GM19023 (cell line): ENCODE results near the gene URI1.
"Not testable (repeated sequence)": the region's sequence is repeated elsewhere in the genome, so short reads cannot be mapped to it uniquely, and the experiment has no call there.

Experiments
- ATAC-seq: cut with Tn5 transposase; IDR thresholded peaks from one replicate; pipeline ENCODE4 v1.9.1; 2021; ENCODE audit warnings: mild to moderate bottlenecking, moderate library complexity; ENCODE audit not compliant: unreplicated experiment

The URI1 gene, protein sequence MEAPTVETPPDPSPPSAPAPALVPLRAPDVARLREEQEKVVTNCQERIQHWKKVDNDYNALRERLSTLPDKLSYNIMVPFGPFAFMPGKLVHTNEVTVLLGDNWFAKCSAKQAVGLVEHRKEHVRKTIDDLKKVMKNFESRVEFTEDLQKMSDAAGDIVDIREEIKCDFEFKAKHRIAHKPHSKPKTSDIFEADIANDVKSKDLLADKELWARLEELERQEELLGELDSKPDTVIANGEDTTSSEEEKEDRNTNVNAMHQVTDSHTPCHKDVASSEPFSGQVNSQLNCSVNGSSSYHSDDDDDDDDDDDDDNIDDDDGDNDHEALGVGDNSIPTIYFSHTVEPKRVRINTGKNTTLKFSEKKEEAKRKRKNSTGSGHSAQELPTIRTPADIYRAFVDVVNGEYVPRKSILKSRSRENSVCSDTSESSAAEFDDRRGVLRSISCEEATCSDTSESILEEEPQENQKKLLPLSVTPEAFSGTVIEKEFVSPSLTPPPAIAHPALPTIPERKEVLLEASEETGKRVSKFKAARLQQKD

GRCh38 chr19:29941828-29942403 lies at the start of gene URI1:
TSS of gene URI1 (plus strand) at chr19:29942239. CDS start at chr19:29942548, 309 bp downstream.
- peak; percentile 92 for ATAC-seq

DNA sequence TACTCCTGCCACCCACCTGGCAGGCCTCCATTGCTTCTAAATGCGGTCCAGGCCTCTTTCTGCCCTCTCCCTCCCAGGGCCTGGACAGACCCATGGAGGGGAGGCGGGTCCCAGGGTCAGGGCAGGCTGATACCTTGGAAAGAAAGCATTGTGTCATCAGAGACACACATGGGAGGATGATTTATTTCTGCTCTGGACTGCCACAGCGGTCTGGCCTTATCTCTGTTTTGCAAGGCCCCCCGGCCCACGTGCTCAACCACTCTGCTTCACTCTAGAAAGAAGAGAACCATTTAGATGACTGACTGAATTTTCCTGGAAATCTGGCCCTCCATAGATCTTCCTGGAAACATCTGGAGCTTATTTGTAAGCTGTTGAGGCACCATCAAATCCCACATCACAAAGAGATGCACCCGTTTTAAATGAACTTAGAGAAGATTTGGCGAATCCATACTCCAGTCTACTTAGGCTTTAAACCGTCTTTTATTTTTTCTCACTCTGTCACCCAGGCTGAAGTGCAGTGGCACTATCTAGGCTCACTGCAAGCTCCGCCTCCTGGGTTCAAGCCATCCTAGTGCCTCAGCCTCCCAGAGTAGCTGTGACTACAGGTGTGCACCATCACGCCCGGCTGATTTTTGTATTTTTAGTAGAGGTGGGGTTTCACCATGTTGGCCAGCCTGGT lies 48.3 kb upstream of the URI1 start:
- no peak for ATAC-seq

DNA sequence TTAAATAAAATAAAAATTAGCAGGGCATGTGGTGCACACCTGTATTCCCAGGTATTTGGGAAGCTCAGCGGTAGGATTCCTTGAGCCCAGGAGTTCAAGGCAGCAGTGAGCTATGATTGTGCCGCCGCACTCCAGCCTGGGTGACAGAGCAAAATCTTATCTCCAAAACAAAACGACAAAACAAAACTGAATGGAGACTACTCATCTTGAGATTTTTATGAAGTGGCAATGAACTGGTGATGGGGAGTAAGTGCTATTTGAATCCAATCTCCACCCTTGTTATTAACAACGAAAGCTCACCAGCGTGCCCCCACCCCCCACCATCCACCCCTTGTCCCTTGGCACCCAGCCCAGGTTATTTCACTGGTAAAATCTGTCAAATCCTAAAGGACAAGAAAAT lies 45.2 kb upstream of the URI1 start:
- ATAC-seq = no peak

- ATAC-seq = no peak
These were observed 44.6 kb upstream of the URI1 start for GRCh38 chr19:29897466-29897865.

DNA sequence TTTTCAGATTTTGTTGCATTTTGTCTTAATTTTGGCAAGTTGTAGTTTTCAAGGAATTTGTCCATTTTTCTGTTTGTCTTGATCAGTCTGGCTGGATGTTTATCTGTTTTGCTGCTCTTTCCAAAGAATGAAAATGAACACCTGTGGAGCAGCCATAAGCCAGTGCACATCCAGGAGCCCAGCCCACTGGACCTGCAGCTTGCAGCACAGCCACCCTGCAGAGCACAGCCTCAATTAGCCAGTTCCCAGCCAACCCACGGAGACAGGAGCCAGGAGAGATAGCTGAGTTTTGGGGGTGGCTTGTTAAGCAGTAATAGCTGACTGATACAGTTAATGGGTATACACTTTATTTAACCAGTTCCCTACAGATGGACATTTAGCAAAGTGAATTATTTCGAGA lies 38.0 kb upstream of the URI1 start:
- no peak for ATAC-seq

GRCh38 chr19:29908963-29909944 lies 32.8 kb upstream of the URI1 start:
- no peak for ATAC-seq

DNA sequence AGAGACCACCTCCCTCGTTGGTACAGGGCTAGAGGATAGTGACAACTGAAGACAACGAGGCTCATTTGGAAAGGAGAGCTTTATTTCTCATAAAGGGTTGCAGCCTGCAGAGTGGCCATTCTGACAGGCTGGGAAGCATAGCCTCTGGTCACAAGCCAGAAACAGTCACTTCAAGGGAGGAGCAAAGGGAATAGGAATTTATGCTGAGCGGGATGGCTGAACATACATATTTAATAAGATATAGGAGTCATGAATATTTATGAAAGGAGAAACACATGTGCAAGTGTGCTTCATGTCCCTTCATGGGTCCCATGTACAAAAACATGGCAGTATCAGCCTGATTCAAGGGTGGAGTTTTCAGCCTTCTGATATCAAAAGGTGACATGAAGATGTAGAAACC lies 27.1 kb upstream of the URI1 start:
- no peak for ATAC-seq

GRCh38 chr19:29915832-29916231 lies 26.2 kb upstream of the URI1 start:
- ATAC-seq = not testable (repeated sequence)

- ATAC-seq = no peak
These were observed 24.1 kb upstream of the URI1 start for GRCh38 chr19:29917911-29918310.

DNA sequence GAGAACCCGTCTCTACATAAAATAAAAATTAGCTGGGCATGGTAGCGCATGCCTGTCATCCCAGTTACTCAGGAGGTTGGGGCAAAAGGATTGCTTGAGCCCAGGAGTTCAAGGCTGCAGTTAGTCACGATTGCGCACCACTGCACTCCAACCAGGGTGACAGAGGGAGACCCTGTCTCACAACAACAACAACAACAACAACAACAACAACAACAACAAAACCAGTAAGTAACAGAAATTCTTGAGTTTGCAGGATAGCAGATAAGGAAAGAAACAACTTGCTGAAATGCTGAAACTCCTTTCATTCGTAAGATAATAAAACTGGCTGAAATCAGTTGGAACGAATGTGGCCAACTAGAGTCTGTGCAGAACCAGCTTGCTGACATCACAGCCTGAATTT lies 23.1 kb upstream of the URI1 start:
- no peak for ATAC-seq

GRCh38 chr19:29922972-29923371 lies 19.1 kb upstream of the URI1 start:
- no peak for ATAC-seq

GRCh38 chr19:29923653-29924052 lies 18.4 kb upstream of the URI1 start:
- ATAC-seq = no peak

- no peak for ATAC-seq
These were observed 16.0 kb upstream of the URI1 start for GRCh38 chr19:29926031-29926430.

GRCh38 chr19:29926801-29927200 lies 15.2 kb upstream of the URI1 start:
- no peak for ATAC-seq

DNA sequence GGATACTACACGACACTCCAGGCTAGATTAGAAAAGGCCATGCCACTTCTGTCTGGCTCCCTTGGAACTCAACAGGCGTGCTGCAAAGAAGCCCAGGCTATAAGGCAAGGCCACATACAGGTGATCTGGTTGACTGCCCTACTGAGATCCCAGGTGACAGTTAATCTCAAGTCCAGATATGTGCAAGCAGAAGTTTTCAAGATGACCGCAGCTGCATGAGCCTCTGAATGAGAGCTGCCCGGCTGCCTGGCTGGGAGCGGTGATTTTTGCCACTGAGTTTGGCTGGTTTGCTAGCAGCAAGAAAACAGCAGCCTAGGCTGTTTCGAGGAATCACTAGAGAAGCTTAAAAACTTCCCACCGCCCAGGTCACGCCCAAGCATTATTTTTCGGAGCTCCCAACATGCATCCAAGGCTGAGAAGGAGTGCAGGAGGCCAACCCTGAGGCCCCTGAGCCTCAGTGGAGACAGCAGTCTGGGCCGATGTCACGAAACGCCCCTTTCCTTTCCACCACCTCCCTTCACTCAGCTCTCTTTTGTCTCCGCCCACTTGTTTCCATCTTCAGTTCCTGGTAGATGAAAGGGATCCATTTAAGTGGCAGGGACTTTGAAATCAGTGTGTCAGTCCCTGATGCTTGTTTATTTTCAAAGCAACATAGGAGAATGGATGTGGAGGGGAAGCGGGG lies 14.0 kb upstream of the URI1 start:
- peak; percentile 64 for ATAC-seq

- no peak for ATAC-seq
These were observed 13.2 kb upstream of the URI1 start for GRCh38 chr19:29928831-29929230.

GRCh38 chr19:29934257-29934656 lies 7.8 kb upstream of the URI1 start:
- ATAC-seq = no peak

DNA sequence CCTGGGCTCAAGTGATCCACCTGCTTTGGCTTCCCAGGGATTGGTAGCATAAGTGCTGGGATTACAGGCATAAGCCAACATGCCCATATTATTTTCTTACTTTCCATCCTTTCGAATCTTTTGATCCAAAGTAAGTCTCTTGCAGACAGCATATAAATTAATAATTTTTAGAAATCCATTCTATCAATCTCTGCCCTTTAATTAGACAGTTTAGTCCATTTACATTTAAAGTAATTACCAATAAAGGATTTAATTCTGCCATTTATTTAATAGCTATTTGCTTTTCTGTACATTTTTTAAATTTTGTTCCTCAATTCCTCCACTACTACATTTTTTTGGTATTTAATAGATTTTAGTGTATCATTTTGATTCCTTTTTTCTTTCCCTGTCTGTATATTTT lies 7.3 kb upstream of the URI1 start:
- ATAC-seq = no peak

DNA sequence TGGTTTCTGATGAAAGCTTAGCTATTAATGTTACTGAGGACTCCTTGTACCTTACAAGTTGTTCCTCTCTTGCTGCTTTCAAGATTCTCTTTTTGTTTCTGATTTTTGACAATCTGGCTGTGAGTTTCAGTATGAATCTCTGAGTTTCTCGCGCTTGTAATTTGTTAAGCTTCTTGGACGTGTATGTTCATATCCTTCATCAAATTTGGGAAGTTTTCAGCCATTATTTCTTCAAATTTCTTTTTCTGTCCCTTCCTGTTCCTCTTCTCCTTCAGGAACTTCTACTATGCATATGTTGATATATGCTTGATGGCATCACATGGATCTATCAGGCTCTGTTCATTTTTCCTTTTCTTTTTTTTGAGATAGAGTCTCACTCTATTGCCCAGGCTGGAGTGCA lies 5.6 kb upstream of the URI1 start:
- no peak for ATAC-seq

DNA sequence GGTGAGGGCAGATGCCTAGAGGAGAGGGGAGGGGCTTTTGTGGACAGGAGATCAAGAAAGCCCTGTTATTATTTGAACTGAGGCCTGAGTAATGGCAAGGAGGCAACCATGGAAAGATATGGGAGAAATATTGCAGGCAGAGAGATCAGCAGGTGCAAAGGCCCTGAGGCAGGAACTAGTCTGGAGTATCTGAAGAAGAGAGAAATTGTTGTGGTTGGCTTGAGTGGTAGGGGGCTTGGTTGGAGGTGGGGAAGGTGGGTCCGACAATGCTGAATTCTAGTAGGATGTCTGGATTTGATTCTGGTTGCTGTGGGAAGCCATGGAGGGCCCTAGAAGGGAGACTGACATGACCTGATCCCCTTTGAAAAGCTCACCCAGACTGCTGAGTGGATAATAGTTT lies 2.4 kb upstream of the URI1 start:
- no peak for ATAC-seq
